Peyer's patch (tissue), 4 donors: Measurements from ENCODE around the gene CSNK1E. TPM values are rescaled to one million over a fixed set of nuclear protein-coding genes. Genes with fewer than 3 reads are reported as not detected.
A peak's percentile ranks its signal among the peaks of the same experiment; 100 is the strongest.

ENCODE experiments used
- DNase-seq, 3 donors: peaks; one replicate each; pipeline ENCODE4 v3.0.0-alpha.2; 2017 to 2019
- H3K27ac ChIP-seq, 4 donors: fragments of 200-600 bp; sonication (generic); one replicate each; pipeline ENCODE4 v1.5.1; 2016 to 2019
- H3K27me3 ChIP-seq, 2 donors: fragments of 200-600 bp; sonication (generic); one replicate each; pipeline ENCODE4 v1.5.1; 2019
- H3K36me3 ChIP-seq, 3 donors: fragments of 200-600 bp; sonication (generic); one replicate each; pipeline ENCODE4 v1.5.1; 2016 to 2019
- H3K4me1 ChIP-seq, 4 donors: fragments of 200-600 bp; sonication (generic); one replicate each; pipeline ENCODE4 v1.5.1; 2016 to 2019
- H3K4me3 ChIP-seq, 4 donors: fragments of 200-600 bp; sonication (generic); 1 replicate in 3 of 4; 2 replicates in 1 of 4; pipeline ENCODE4 v1.5.1; 2016 to 2019; ENCODE audit warnings: mild to moderate bottlenecking in 1 of 4
- H3K9me3 ChIP-seq, 4 donors: fragments of 200-600 bp; sonication (generic); one replicate each; pipeline ENCODE4 v1.5.1; 2016 to 2019; ENCODE audit warnings: mild to moderate bottlenecking in 1 of 4
- POLR2A ChIP-seq, 2 donors: fragments of 450-650 bp; IDR thresholded peaks; one replicate each; pipeline ENCODE4 v1.5.1; 2017; ENCODE audit warnings: antibody characterized with exemption in 2 of 2, mild to moderate bottlenecking in 2 of 2, moderate library complexity in 2 of 2
- total RNA-seq, 4 donors: library from RNA; depleted of rRNA; stranded (reverse); fragments of >200 nt; gene quantifications; one replicate each; pipeline ENCODE4 v1.1.0, GENCODE V29; 2016
- TF ChIP-seq, protein P1 (sequence below), 6 experiments: fragments of 450-650 bp in 4 of 6; fragments of 200-600 bp in 2 of 6; sonication (generic) in 1 of 6; IDR thresholded peaks; one replicate each; pipeline ENCODE4 v1.5.1; 2017 to 2019; ENCODE audit warnings: antibody characterized with exemption in 6 of 6, mild to moderate bottlenecking in 3 of 6, moderate library complexity in 1 of 6

The CSNK1E gene
- total RNA-seq, 4 donors from 2014 or later: 39.1 to 254 (median 114) TPM

GRCh38 chr22:38299770-38300102 lies 17.5 kb downstream of the CSNK1E start:
- TF ChIP-seq POLR2A (IDR thresholded peaks at IDR 0.05): no peak
- TF ChIP-seq, protein P1, sequence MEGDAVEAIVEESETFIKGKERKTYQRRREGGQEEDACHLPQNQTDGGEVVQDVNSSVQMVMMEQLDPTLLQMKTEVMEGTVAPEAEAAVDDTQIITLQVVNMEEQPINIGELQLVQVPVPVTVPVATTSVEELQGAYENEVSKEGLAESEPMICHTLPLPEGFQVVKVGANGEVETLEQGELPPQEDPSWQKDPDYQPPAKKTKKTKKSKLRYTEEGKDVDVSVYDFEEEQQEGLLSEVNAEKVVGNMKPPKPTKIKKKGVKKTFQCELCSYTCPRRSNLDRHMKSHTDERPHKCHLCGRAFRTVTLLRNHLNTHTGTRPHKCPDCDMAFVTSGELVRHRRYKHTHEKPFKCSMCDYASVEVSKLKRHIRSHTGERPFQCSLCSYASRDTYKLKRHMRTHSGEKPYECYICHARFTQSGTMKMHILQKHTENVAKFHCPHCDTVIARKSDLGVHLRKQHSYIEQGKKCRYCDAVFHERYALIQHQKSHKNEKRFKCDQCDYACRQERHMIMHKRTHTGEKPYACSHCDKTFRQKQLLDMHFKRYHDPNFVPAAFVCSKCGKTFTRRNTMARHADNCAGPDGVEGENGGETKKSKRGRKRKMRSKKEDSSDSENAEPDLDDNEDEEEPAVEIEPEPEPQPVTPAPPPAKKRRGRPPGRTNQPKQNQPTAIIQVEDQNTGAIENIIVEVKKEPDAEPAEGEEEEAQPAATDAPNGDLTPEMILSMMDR (IDR thresholded peaks at IDR 0.05): no peak
- DNase-seq: no peak
- Histone ChIP-seq H3K9me3 (no peaks in the 10 kb centered on the region), H3K4me1 (peaks cover 0 to 8% (median 0%) of the 10 kb centered on the region in 4 donors), H3K27ac (no peak overlapping the region), H3K27me3 (no peaks in the 10 kb centered on the region), H3K4me3 (no peak overlapping the region), H3K36me3 (peaks cover 0 to 88% (median 0%) of the 10 kb centered on the region in 3 donors)

DNA sequence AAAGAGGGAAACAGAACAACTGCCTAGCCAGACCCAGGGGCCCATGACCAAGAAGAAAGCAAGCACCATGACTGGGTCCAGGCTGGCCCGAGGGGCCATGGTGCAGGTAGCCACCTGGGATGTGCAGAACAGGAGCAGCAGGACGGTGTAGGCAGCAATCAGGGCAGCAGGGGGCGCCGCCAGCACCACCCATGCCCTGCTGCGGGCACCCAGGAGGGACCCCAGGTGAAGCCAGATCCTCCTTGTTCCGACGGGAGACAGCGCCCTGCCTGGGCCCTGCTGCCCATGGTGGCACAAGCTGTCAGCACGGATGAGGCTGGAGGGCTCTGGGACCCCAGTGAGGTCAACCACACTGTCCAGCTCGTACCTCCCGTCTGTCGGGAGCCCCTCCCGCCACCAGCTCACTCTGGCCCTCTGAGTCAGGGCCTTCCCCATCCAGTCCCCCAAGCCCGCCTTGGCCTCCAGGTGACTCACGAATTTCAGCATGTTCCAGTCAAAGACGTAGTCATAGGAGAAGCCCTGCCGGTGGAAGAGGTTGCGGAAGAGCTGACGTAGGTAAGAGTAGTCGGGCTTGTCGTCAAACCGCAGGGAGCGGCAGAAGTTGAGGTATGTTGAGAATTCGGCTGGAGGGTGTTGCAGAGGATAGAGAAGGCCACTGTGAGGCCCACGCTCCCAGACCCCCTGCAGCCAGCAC lies 18.8 kb downstream of the CSNK1E start:
- no peak overlapping the region for H3K4me3 ChIP-seq
- peaks cover 0 to 96% (median 0%) of the 10 kb centered on the region in 3 donors for H3K36me3 ChIP-seq
- H3K27ac ChIP-seq: no peak overlapping the region
- DNase-seq: peak in 1 of 3 donors; percentile 51
- TF ChIP-seq POLR2A (IDR thresholded peaks at IDR 0.05): no peak
- TF ChIP-seq, protein P1 (IDR thresholded peaks at IDR 0.05): peak in 5 of 6 experiments; percentile 29 to 47 (median 39)
- H3K9me3 ChIP-seq: no peaks in the 10 kb centered on the region
- no peaks in the 10 kb centered on the region for H3K4me1 ChIP-seq
- H3K27me3 ChIP-seq: no peaks in the 10 kb centered on the region

DNA sequence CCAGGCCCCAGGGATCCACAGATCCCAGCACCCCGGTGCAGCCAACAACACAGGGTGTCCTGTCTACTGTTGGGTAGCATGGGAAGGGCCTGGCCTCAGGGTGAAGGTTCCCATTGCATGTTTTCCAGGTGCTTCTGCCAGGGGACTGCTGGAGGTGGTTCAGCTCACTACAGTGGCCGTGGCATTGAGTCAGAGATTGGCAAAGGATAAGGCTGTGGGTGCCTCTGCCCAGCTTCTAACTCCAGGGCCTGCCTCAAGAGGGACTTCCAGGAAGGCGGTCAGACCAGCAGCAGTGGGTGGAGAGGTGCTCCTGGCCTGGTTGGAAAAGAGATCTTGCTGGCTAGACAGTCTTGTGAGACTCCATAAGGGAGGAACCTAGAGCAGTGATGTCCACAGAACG lies 20.9 kb downstream of the CSNK1E start:
- peaks cover 0 to 96% (median 0%) of the 10 kb centered on the region in 3 donors for H3K36me3 ChIP-seq
- TF ChIP-seq POLR2A (IDR thresholded peaks at IDR 0.05): no peak
- TF ChIP-seq, protein P1 (IDR thresholded peaks at IDR 0.05): no peak
- H3K9me3 ChIP-seq: no peaks in the 10 kb centered on the region

DNA sequence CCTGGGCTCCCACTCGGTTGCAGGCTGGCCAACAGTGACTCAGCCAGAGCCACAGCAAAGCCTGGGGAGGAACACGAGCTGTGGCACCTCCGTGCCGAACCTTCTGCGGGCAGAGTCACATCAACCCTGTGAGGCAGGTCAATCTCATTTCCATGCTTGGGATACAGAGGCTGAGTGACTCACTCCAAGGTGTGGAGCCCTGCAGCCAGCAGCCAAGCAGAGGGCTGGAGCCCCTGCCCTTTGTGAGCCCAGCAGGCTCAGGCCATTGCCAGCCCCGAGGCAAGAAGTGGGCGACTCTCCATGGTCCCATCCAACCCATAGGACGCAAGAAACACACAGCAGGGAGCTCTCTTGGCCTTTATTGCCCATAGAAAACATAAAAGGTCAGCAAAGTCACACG lies 21.4 kb downstream of the CSNK1E start:
- Histone ChIP-seq H3K9me3 (no peaks in the 10 kb centered on the region), H3K27me3 (no peaks in the 10 kb centered on the region), H3K27ac (no peak overlapping the region), H3K4me3 (no peak overlapping the region), H3K36me3 (peaks cover 0 to 96% (median 0%) of the 10 kb centered on the region in 3 donors), H3K4me1 (peaks cover 0 to 7% (median 0%) of the 10 kb centered on the region in 4 donors)
- TF ChIP-seq, protein P1 (IDR thresholded peaks at IDR 0.05): no peak
- DNase-seq: no peak

More for the DNA sequence above, 20.9 kb downstream of the CSNK1E start:
- Histone ChIP-seq H3K27ac (no peak overlapping the region), H3K4me1 (peaks cover 0 to 2% (median 0%) of the 10 kb centered on the region in 4 donors), H3K4me3 (no peak overlapping the region), H3K27me3 (no peaks in the 10 kb centered on the region)
- no peak for DNase-seq

DNA sequence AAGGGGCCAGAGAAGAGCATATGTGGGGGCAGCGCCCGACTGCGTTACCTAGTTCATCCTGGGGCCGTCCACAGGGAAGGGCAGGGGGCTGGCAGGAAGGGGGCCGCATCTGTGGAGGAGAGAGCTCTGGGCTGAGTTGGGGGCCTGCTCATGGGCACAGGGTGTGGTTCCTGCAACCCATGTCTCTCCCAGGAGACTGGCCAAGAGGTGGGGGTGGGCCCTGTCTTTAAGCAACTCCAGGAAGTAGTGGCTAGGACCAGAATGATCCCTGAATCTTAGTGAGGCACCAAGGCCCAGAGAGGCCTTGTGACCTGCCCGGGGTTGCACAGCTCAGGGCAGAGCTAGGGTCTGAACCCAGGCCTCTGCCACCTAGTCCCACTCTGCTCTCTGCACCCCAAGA lies 21.9 kb downstream of the CSNK1E start:
- peaks cover 0 to 91% (median 0%) of the 10 kb centered on the region in 3 donors for H3K36me3 ChIP-seq
- H3K4me1 ChIP-seq: peaks cover 0 to 8% (median 0%) of the 10 kb centered on the region in 4 donors

More for the DNA sequence above, 21.9 kb downstream of the CSNK1E start:
- no peak for DNase-seq
- H3K27ac ChIP-seq: no peak overlapping the region
- TF ChIP-seq, protein P1 (IDR thresholded peaks at IDR 0.05): no peak
- TF ChIP-seq POLR2A (IDR thresholded peaks at IDR 0.05): no peak
- no peaks in the 10 kb centered on the region for H3K27me3 ChIP-seq
- no peak overlapping the region for H3K4me3 ChIP-seq
- no peaks in the 10 kb centered on the region for H3K9me3 ChIP-seq
